BJ (cell line): Measurements from ENCODE around the gene LRRC15. TPM values are rescaled to one million over a fixed set of nuclear protein-coding genes. Genes with fewer than 3 reads are reported as not detected.

ENCODE experiments used
- CTCF ChIA-PET: fragments of 350-600 bp; formaldehyde crosslinking; extraction: SDS; loops from one replicate; lab custom pipeline; 2021; ENCODE audit warnings: antibody characterized with exemption, inconsistent platforms; lab: Yijun Ruan, JAX
- POLR2A ChIA-PET: fragments of 300-600 bp; sonication (Branson Sonifier 250); formaldehyde crosslinking; extraction: SDS; loops from one replicate; lab custom pipeline; 2021; ENCODE audit warnings: antibody characterized with exemption; lab: Charles Lee
- DNase-seq: peaks from one replicate; pipeline ENCODE4 v3.0.0-alpha.2; 2011; ENCODE audit warnings: low read depth
- H3K27me3 ChIP-seq: 2 replicates; pipeline ENCODE4 v1.6.0; 2011; ENCODE audit warnings: low read length; ENCODE audit not compliant: control insufficient read depth, insufficient read depth
- H3K36me3 ChIP-seq: 2 replicates; pipeline ENCODE4 v1.5.1; 2011; ENCODE audit warnings: low read length; ENCODE audit not compliant: control insufficient read depth, insufficient read depth
- H3K4me3 ChIP-seq: 2 replicates; pipeline ENCODE4 v1.5.1; 2011; ENCODE audit warnings: low read depth, mild to moderate bottlenecking, control low read depth, low read length
- polyA plus RNA-seq: library from polyadenylated mRNA; depleted of rRNA; stranded (reverse); fragments of >200 nt; gene quantifications from 2 replicates; pipeline ENCODE4 v1.2.3, GENCODE V29; 2011
- TF ChIP-seq, protein P1 (sequence below): IDR thresholded peaks from 2 replicates; pipeline ENCODE4 v1.5.1; 2011; ENCODE audit warnings: low read depth, mild to moderate bottlenecking, control low read depth, inconsistent platforms, low read length, moderate library complexity; ENCODE audit not compliant: insufficient read depth

LRRC15 gene
- polyA plus RNA-seq, 1 experiment = 1.2 TPM

DNA sequence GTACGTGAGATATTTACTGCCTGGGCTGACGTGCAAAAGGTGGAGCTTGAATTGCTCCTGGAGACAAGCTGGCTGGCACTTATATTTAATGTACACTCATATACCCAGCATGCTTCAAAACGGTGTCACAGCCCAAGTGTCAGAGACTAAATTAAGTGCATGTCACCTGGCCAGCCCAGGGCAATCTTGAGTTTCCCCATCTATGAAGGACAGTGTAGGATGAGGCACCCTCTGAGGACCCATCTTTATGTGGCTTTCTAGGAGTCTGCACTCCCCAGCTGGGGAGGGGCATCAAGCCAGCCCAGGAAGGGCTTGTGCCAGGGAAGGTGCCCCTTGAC, 5.3 kb downstream of the LRRC15 start:
- Histone ChIP-seq H3K36me3 (no peaks in the 10 kb centered on the region), H3K4me3 (no peak overlapping the region), H3K27me3 (peaks cover 2% of the 10 kb centered on the region)
- ChIA-PET POLR2A (interaction anchor here (0.7 kb wide), 1 partner anchor 20 kb away, joined by 4 read pairs; no protein-coding TSS in a partner anchor), CTCF (interaction anchor here (1.3 to 6.8 kb wide), 4 partner anchors 14 to 21 kb away, joined by 3 to 37 read pairs (median 4); partner anchors contain the start of gene CPN2)
- DNase-seq = no peak
- TF ChIP-seq, protein P1, sequence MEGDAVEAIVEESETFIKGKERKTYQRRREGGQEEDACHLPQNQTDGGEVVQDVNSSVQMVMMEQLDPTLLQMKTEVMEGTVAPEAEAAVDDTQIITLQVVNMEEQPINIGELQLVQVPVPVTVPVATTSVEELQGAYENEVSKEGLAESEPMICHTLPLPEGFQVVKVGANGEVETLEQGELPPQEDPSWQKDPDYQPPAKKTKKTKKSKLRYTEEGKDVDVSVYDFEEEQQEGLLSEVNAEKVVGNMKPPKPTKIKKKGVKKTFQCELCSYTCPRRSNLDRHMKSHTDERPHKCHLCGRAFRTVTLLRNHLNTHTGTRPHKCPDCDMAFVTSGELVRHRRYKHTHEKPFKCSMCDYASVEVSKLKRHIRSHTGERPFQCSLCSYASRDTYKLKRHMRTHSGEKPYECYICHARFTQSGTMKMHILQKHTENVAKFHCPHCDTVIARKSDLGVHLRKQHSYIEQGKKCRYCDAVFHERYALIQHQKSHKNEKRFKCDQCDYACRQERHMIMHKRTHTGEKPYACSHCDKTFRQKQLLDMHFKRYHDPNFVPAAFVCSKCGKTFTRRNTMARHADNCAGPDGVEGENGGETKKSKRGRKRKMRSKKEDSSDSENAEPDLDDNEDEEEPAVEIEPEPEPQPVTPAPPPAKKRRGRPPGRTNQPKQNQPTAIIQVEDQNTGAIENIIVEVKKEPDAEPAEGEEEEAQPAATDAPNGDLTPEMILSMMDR = no peak

DNA sequence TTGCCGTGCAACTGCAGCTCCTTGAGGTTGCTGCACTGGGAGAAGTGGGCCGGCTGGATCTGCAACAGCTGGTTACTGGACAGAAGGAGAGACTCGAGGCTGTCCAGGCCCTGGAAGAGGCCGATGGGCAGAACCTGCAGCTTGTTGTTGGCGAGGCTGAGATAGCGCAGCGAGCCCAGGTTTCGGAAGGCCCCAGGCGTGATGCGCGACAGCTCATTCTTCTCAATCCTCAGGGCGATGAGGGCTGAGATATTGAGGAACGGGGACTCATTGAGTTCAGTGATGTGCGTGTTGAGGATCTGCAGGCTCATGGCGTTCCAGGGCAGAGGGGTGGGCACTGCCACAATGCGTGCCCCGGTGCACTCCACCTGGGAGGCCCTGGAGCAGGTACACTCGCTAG, 9.0 kb downstream of the LRRC15 start:
- H3K4me3 ChIP-seq = no peak overlapping the region
- ChIA-PET POLR2A (no interaction called here), CTCF (interaction anchor here (6.8 kb wide), 1 partner anchor 17 kb away, joined by 37 read pairs; no protein-coding TSS in a partner anchor)
- peaks cover 3% of the 10 kb centered on the region for H3K27me3 ChIP-seq
- TF ChIP-seq, protein P1 = no peak
- H3K36me3 ChIP-seq = no peaks in the 10 kb centered on the region
- DNase-seq = no peak

DNA sequence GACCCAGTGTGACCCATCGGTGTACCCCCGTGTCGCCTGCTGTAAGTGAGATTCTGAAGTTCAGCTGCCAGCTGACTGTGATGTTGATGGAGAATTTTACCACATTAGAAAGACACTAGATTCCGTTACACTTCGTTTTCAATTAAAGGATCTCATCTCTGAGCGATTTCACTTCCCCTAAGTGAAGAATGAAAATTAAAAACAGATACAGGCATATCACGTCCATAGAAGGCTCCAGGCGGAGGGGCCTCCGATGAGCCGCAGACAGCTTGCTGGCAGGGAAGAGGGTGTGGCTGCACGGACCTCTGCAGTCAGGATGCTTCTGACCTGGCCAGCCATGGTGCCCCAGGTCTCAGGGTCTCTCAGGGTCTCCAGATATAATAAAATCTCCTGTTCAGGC, 11.9 kb downstream of the LRRC15 start:
- no peaks in the 10 kb centered on the region for H3K36me3 ChIP-seq
- TF ChIP-seq, protein P1 = no peak
- no peak for DNase-seq
- ChIA-PET CTCF (interaction anchor here (1.1 to 3.4 kb wide), 3 partner anchors 11 to 23 kb away, joined by 3 to 29 read pairs (median 4); no protein-coding TSS in a partner anchor), POLR2A (interaction anchor here (0.6 kb wide), 1 partner anchor 83 kb away, joined by 8 read pairs; no protein-coding TSS in a partner anchor)
- H3K27me3 ChIP-seq = peaks cover 6% of the 10 kb centered on the region
- no peak overlapping the region for H3K4me3 ChIP-seq

DNA sequence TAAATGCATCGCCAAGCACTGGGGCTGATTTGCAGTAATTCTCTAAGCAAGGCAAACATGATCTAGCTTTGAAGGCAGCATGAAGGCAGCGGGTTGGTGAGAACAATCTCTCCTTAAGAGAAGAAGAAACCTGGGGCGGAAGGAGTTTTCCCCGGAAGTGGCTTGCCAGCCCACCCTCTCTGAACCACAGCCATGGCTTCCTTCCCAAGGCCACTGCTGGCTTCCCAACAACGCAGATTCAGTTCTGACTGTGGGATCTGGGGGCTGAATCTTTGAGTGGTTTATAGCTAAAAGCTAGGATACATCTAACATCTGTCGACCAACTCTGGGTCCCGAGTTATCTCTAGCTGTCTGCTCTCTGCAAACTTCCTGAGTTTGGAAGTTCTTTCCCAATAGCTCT, 14.2 kb downstream of the LRRC15 start:
- ChIA-PET POLR2A (no interaction called here), CTCF (interaction anchor here (1.0 to 3.4 kb wide), 3 partner anchors 11 to 48 kb away, joined by 3 to 29 read pairs (median 5); no protein-coding TSS in a partner anchor)
- TF ChIP-seq, protein P1 = no peak
- no peak for DNase-seq
- no peak overlapping the region for H3K4me3 ChIP-seq
- H3K36me3 ChIP-seq = no peaks in the 10 kb centered on the region
- H3K27me3 ChIP-seq = peaks cover 6% of the 10 kb centered on the region

DNA sequence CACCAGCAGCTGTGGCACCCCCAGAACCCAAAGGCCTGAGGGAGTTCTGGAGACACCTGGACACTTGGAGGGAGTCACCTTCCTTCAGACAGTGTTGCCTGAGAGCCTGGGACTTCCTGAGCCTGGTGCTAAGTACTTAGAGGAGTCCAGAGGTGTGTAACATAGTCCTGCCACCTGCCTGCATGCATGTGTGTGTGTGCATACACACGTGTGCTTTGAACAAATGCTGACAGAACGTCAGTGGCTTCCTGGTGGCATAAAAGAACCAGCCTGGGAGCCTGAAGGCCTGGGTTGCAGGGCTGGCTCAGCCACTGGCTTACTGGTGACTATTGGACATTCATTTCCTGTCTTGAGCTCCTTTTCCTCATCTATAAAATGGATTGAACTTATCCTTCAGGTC, 15.2 kb downstream of the LRRC15 start:
- CTCF ChIA-PET = interaction anchor here (0.9 kb wide), 1 partner anchor 11 kb away, joined by 3 read pairs; no protein-coding TSS in a partner anchor
- no peak for DNase-seq
- H3K36me3 ChIP-seq = no peaks in the 10 kb centered on the region
- TF ChIP-seq, protein P1 = no peak
- H3K4me3 ChIP-seq = no peak overlapping the region
- peaks cover 6% of the 10 kb centered on the region; the same call in 1 of the 2 replicates for H3K27me3 ChIP-seq
- POLR2A ChIA-PET = no interaction called here
